ENCODE results near the gene PRKG1. TPM values are rescaled to one million over a fixed set of nuclear protein-coding genes. Genes with fewer than 3 reads are reported as not detected.

The PRKG1 gene
- total RNA-seq, 2 donors from 2014 or later, result 145 to 381 TPM

DNA sequence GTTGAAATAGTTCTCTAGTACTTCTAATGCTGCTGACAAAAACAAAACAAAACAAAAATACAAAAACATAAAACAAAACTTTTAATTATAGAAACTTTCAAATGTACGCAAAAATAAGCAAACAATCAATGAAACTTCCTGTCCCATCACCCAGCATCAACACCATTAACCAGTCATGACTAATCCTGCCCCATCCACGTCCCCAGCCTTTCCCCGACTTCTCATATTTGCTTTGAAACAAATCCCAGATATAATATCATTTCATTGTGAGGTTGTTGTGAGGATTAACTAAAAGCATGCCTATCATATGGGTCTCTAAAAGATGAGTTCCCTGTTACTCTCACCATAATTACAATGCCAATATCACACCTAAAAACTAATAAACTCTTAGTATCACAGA lies 569.4 kb downstream of the PRKG1 start:
- H3K27me3 ChIP-seq (replicated peaks; ENCODE audit: insufficient read depth), result no peaks in the 10 kb centered on the region
- no peak for ATAC-seq (ENCODE audit: insufficient number of reproducible peaks, low FRiP score, low read depth)

DNA sequence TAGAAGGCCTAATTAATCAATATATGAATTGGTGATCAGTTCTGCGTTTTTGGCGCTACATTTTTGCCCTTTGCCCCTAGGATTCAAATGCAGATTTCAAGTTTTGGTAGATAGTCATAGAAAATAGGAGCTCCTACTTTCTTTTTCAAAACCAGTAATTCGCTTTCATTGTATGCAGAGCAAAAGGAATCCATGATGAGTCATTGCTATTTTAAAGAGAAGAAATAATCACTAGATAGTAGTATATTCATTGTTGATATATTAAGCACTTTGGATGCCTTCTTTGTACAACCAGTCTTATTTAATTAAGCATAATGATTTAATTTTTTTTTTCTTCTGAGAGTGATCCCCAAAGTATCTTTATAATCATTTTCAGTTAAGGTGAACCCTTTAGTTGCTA lies 574.8 kb downstream of the PRKG1 start:
- no peak overlapping the region for H3K27ac ChIP-seq
- no peaks in the 10 kb centered on the region for H3K9me3 ChIP-seq
- peaks cover 9 to 44% of the 10 kb centered on the region in 2 donors for H3K4me1 ChIP-seq (ENCODE audit: control insufficient read depth in 1 of 2, low read depth in 2 of 2)
- no peak for DNase-seq (ENCODE audit: low spot score)
- H3K4me3 ChIP-seq, result no peak overlapping the region
- TF ChIP-seq, protein P1, sequence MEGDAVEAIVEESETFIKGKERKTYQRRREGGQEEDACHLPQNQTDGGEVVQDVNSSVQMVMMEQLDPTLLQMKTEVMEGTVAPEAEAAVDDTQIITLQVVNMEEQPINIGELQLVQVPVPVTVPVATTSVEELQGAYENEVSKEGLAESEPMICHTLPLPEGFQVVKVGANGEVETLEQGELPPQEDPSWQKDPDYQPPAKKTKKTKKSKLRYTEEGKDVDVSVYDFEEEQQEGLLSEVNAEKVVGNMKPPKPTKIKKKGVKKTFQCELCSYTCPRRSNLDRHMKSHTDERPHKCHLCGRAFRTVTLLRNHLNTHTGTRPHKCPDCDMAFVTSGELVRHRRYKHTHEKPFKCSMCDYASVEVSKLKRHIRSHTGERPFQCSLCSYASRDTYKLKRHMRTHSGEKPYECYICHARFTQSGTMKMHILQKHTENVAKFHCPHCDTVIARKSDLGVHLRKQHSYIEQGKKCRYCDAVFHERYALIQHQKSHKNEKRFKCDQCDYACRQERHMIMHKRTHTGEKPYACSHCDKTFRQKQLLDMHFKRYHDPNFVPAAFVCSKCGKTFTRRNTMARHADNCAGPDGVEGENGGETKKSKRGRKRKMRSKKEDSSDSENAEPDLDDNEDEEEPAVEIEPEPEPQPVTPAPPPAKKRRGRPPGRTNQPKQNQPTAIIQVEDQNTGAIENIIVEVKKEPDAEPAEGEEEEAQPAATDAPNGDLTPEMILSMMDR (IDR thresholded peaks at IDR 0.05), result no peak
- ATAC-seq (ENCODE audit: insufficient number of reproducible peaks, low FRiP score, low read depth), result no peak
- no peaks in the 10 kb centered on the region for H3K36me3 ChIP-seq
- no peaks in the 10 kb centered on the region for H3K27me3 ChIP-seq (replicated peaks; ENCODE audit: insufficient read depth)

More for the DNA sequence above, 569.4 kb downstream of the PRKG1 start:
- TF ChIP-seq, protein P1 (IDR thresholded peaks at IDR 0.05), result no peak
- Histone ChIP-seq H3K27ac (peak overlapping the region in 1 of 2 donors; percentile 34), H3K36me3 (no peaks in the 10 kb centered on the region), H3K9me3 (no peaks in the 10 kb centered on the region), H3K4me3 (peak overlapping the region; percentile 43), H3K4me1 (ENCODE audit: control insufficient read depth in 1 of 2, low read depth in 2 of 2) (peaks cover 24 to 57% of the 10 kb centered on the region in 2 donors)
- no peak for DNase-seq (ENCODE audit: low spot score)

DNA sequence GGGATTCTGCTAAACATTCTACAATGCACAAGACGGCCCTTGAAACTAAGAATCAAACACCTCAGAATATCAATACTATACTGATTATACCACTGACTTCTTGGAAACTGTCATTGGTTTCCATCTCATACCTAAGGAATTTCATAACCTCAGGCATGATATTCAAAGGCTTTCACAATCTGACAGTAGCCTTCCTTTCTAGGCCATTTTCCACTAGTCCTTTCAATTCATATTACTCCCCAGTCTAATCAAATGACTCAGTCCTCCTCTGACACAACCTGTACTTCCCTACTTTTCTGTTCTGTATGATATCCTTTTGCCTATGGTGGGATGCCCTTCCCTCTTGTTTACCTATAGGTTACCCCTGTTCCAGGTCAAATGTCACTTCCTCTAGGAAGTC lies 576.8 kb downstream of the PRKG1 start:
- ATAC-seq (ENCODE audit: insufficient number of reproducible peaks, low FRiP score, low read depth) (no peak), DNase-seq (ENCODE audit: low spot score) (no peak)
- TF ChIP-seq, protein P1 (IDR thresholded peaks at IDR 0.05), result no peak

DNA sequence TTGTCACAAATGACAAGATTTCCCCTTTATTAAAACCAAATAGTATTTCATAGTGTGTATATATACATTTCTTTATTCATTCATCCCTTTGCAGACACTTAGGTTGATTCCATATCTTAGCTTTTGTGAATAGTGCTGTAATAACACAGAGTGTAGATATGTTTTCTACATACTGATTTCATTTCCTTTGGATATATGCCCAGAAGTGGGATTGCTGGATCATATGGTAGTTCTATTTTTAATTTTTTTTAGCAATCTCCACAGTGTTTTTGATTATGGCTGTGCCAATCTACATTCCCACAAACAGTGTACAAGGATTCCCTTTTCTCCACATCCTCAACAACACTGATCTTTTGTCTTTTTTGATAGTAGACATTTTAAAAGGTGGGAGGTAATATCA lies 578.7 kb downstream of the PRKG1 start:
- peak overlapping the region in 1 of 2 donors; percentile 62 for H3K27ac ChIP-seq
- no peak for DNase-seq (ENCODE audit: low spot score)
- H3K36me3 ChIP-seq, result no peaks in the 10 kb centered on the region
- TF ChIP-seq, protein P1 (IDR thresholded peaks at IDR 0.05), result no peak
- H3K9me3 ChIP-seq, result no peaks in the 10 kb centered on the region
- no peak overlapping the region for H3K4me3 ChIP-seq
- H3K4me1 ChIP-seq (ENCODE audit: control insufficient read depth in 1 of 2, low read depth in 2 of 2), result peaks cover 7 to 65% of the 10 kb centered on the region in 2 donors
- H3K27me3 ChIP-seq (replicated peaks; ENCODE audit: insufficient read depth), result no peaks in the 10 kb centered on the region
- ATAC-seq (ENCODE audit: insufficient number of reproducible peaks, low FRiP score, low read depth), result peak; percentile 5

More for the DNA sequence above, 576.8 kb downstream of the PRKG1 start:
- Histone ChIP-seq H3K4me3 (no peak overlapping the region), H3K27ac (no peak overlapping the region), H3K9me3 (no peaks in the 10 kb centered on the region), H3K27me3 (replicated peaks; ENCODE audit: insufficient read depth) (no peaks in the 10 kb centered on the region), H3K4me1 (ENCODE audit: control insufficient read depth in 1 of 2, low read depth in 2 of 2) (peaks cover 7 to 53% of the 10 kb centered on the region in 2 donors), H3K36me3 (no peaks in the 10 kb centered on the region)

DNA sequence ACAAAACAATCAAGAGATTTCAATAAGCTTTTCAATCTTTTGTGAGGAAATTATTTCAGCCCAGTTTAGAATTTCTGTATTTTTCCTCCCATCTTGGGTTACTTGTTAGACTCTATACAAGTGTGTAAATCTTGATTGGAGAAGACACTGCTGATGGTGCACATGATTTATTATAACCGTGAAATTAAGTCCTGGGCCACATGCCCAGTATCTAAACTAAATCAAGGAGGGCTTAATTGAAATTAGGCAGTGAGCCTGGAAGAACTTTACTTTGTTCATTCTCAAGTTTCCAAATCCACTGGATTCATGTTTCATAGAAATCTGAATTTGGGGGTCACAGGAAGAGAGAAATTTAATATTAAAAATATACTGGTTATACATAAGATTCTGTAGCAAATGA lies 580.6 kb downstream of the PRKG1 start:
- H3K4me3 ChIP-seq, result no peak overlapping the region
- H3K9me3 ChIP-seq, result no peaks in the 10 kb centered on the region
- TF ChIP-seq, protein P1 (IDR thresholded peaks at IDR 0.05), result no peak
- peaks cover 7 to 57% of the 10 kb centered on the region in 2 donors for H3K4me1 ChIP-seq (ENCODE audit: control insufficient read depth in 1 of 2, low read depth in 2 of 2)
- H3K27me3 ChIP-seq (replicated peaks; ENCODE audit: insufficient read depth), result no peaks in the 10 kb centered on the region
- no peak overlapping the region for H3K27ac ChIP-seq
- ATAC-seq (ENCODE audit: insufficient number of reproducible peaks, low FRiP score, low read depth) (no peak), DNase-seq (ENCODE audit: low spot score) (no peak)
- no peaks in the 10 kb centered on the region for H3K36me3 ChIP-seq

Data from thoracic aorta (tissue), 2 donors.